Fibroblast of mammary gland (primary cell): ENCODE data around the gene FAM3B.

Experiments used
- DNase-seq: peaks from one replicate; pipeline ENCODE4 v3.0.0-alpha.2; 2010; ENCODE audit warnings: low read depth
- H3K4me3 ChIP-seq: 2 replicates; pipeline ENCODE4 v1.5.1; 2011; ENCODE audit warnings: low read depth, mild to moderate bottlenecking, low read length, moderate library complexity; ENCODE audit not compliant: control insufficient read depth
- TF ChIP-seq, protein P1 (sequence below): conservative IDR thresholded peaks from 2 replicates; pipeline ENCODE4 v1.5.1; 2011; ENCODE audit warnings: low read depth, low read length, inconsistent platforms; ENCODE audit not compliant: control insufficient read depth, insufficient read depth

FAM3B gene, protein sequence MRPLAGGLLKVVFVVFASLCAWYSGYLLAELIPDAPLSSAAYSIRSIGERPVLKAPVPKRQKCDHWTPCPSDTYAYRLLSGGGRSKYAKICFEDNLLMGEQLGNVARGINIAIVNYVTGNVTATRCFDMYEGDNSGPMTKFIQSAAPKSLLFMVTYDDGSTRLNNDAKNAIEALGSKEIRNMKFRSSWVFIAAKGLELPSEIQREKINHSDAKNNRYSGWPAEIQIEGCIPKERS

DNA sequence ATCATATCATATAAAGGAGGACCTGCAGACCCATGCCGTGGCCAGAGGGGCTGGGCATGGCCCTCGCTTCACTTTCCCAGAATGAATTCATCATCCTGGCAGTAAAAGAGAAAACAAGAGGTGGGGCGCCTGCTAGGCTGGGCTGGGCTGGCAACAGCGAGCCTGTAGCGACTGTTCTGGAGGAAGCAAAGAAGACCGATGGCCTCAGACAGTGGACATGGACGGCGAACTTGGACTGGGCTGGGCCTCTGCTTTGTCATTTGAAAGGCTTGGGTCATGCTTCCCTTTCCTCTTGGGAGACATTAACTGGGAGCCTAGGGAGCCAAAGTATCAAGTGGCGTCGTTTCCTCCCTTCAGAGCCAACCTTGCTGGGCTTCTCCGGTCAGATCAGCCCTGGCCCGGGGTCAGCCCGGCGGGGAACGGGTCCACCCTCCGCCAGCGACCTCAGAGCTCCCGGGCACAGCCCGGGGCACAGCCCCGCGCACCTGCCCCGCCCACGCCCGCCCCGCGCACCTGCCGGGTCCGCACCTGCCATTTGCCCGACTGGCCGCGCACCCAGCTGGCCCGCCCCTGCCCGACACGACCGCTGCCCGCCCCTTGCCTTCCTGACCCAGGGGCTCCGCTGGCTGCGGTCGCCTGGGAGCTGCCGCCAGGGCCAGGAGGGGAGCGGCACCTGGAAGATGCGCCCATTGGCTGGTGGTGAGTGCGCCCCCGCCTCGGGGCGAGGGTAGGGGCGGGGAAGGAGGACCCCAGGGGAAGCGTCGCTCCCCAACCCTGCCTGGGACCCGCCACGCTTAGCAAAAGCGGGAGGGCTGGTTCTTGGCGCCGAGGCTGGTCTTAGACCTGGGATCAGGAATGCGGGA is at the start of gene FAM3B:
TSS of gene FAM3B (plus strand) at position 602 of the 863 bp plus-strand sequence. CDS start at position 681, 79 bp downstream.
- TF ChIP-seq, protein P1, sequence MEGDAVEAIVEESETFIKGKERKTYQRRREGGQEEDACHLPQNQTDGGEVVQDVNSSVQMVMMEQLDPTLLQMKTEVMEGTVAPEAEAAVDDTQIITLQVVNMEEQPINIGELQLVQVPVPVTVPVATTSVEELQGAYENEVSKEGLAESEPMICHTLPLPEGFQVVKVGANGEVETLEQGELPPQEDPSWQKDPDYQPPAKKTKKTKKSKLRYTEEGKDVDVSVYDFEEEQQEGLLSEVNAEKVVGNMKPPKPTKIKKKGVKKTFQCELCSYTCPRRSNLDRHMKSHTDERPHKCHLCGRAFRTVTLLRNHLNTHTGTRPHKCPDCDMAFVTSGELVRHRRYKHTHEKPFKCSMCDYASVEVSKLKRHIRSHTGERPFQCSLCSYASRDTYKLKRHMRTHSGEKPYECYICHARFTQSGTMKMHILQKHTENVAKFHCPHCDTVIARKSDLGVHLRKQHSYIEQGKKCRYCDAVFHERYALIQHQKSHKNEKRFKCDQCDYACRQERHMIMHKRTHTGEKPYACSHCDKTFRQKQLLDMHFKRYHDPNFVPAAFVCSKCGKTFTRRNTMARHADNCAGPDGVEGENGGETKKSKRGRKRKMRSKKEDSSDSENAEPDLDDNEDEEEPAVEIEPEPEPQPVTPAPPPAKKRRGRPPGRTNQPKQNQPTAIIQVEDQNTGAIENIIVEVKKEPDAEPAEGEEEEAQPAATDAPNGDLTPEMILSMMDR, result no peak
- DNase-seq, result no peak
- no peak within 1 kb of the TSS for H3K4me3 ChIP-seq

DNA sequence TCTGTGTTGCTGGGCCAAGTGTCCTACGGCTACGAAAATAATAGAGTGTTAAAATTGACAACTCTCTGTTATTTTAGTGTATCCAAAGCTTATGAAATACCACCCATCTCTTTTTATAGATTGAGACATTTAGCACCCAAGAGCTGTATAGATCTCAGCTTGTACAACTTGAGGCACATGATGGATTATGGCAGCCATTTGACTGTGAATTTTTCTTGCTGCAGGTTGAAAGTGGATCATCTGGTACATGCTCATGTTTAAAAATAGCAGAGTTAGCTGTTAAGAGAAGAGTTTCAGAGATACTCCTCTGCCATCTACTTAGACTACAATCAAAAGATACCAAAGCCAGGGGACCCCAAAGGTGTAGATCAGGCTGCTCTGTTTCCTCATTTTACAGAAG is 49.3 kb upstream of the FAM3B start:
- no peak for DNase-seq
- TF ChIP-seq, protein P1, result no peak
- H3K4me3 ChIP-seq, result no peak overlapping the region

- DNase-seq, result no peak
- TF ChIP-seq, protein P1, result no peak
- no peak overlapping the region for H3K4me3 ChIP-seq
These were observed 47.1 kb upstream of the FAM3B start for GRCh38 chr21:41269535-41269934.

GRCh38 chr21:41277196-41277595 is 39.4 kb upstream of the FAM3B start:
- H3K4me3 ChIP-seq, result no peak overlapping the region
- TF ChIP-seq, protein P1, result no peak
- DNase-seq, result no peak

GRCh38 chr21:41277846-41278245 is 38.8 kb upstream of the FAM3B start:
- no peak for DNase-seq
- TF ChIP-seq, protein P1, result no peak
- no peak overlapping the region for H3K4me3 ChIP-seq

DNA sequence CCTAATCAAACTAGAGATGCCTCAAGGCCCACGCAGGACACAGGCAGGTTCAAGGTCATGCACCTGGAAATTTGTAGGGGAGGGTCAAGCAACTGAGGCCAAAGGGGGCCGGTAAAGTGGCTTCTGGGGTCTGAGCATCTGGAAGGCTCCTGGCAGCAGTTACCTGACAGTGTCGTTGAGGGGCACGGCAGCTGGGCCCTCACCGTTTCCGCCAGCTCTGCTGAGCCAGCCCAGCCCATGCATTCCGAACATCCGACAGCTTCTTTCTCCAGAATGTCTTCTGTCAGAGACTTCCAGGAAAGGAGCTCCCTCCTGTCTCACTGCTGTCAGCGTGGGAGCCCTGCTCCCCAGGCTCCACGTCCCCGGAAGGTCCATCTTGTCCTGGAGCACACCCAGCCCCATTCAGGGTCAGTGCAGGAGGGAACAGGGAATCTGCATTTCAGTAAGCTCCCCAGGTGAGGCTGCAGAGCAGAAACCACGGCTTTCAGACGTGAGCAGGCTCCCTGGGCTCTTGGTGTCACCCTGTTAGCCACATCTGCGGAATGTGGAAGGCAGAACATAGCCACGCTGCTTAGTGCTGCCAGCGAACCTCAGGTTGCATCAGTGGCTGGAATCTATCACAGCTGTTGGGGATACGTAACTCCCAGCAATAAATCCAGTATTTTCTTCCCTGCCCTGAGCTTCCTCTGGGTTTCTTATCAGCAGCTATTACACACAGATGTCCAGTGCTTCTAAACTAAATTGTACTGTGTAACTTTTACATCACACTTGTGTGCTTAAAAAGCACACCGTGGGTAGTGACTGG is 36.3 kb upstream of the FAM3B start:
- DNase-seq, result peak; percentile 73
- H3K4me3 ChIP-seq, result no peak overlapping the region
- TF ChIP-seq, protein P1, result no peak
